ENCODE results near the gene OR2F1. TPM values are rescaled to one million over a fixed set of nuclear protein-coding genes. Genes with fewer than 3 reads are reported as not detected.

OR2F1 gene
- polyA plus RNA-seq, 2 of the 4 experiments (the other 2 are of a cell fraction), result not detected

DNA sequence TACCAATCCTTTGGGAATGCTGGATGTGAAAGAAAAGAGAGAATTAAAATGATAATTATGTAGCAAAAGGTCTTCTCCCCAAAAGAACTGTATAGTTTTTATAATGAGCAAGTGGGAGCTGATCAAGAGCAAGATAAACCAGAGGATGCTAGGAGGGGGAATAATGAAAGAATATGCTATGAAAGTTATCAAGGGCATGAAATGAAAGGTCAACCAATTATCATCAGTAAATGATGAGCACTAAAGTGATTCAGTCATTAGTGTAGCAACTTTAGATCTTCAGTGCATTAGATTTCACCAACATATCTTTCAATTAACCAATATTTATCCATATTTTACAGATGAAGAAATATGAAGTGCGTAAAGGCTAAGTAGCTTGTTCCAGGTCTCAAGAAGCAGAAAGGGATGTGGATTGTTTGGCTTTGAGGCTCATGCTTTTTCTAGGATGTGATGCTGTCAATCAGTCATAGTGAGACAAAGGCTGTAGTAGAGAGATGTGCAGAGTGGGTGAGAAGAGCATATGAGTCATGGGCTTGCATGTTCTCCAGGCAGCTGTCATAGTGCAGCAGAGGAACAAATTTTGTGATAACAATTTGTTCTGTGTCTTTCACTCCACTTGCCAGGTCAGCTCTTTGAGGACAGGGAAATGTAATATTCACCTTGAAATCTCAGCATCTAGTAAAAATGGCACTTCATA lies 25.3 kb upstream of the OR2F1 start:
- TF ChIP-seq HDAC2 (IDR thresholded peaks at IDR 0.05), result no peak
- no peak for TF ChIP-seq HOXB13 (CRISPR knock-in tag; IDR thresholded peaks at IDR 0.05; ENCODE audit: low read depth)
- no peak for TF ChIP-seq TFCP2L1 (CRISPR knock-in tag; IDR thresholded peaks at IDR 0.05)
- TF ChIP-seq HOXB5 (CRISPR knock-in tag; IDR thresholded peaks at IDR 0.05), result no peak
- TF ChIP-seq KDM1A (IDR thresholded peaks at IDR 0.05; ENCODE audit: low read depth), result no peak
- Histone ChIP-seq H3K4me3 (no peak overlapping the region), H3K4me2 (no peak overlapping the region), H3K27ac (no peak overlapping the region), H3K4me1 (no peaks in the 10 kb centered on the region), H3K9me3 (no peaks in the 10 kb centered on the region)
- FAIRE-seq (no peak), ATAC-seq (no peak), DNase-seq (ENCODE audit: low read depth in 1 of 2, low spot score in 1 of 2) (no peak)
- ChIA-PET CTCF (interaction anchor here (0.9 to 1.1 kb wide), 2 partner anchors 27 to 43 kb away, joined by 3 to 4 read pairs; partner anchors contain the start of gene TCAF1), POLR2A (interaction anchor here (1.6 kb wide), 1 partner anchor 28 kb away, joined by 4 read pairs; the partner anchor contains the start of gene TCAF1)
- 92% methylated on average over 1 of the region's 1 CpG for WGBS (ENCODE audit: missing lambda C conversion rate)

DNA sequence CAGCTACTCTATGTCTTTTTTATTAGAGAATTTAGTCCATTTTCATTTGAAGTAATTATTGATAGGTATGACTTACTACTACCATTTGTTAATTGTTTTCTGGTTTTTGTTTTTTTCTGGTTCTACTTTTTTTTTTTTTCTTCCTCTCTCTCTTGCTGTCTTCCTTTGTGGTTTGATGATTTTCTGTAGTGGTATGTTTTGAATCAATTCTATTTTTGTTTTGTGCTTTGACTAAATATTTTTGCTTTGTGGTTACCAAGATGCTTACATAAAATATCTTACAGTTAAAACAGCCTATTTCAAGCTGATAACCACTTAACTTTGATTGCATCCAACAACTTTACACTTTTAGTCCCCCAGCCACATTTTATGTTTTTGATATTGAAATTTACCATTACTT lies 22.9 kb upstream of the OR2F1 start:
- H3K27ac ChIP-seq, result no peak overlapping the region
- no peaks in the 10 kb centered on the region for H3K9me3 ChIP-seq
- CTCF ChIA-PET, result no interaction called here
- no peak overlapping the region for H3K4me2 ChIP-seq
- POLR2A ChIA-PET, result no interaction called here
- DNase-seq (ENCODE audit: low read depth in 1 of 2, low spot score in 1 of 2), result no peak
- no peak for ATAC-seq
- no peak overlapping the region for H3K4me3 ChIP-seq
- no peaks in the 10 kb centered on the region for H3K4me1 ChIP-seq
- no peak for FAIRE-seq
- TF ChIP-seq HEYL (CRISPR knock-in tag; IDR thresholded peaks at IDR 0.05), result no peak
- TF ChIP-seq, protein P1, sequence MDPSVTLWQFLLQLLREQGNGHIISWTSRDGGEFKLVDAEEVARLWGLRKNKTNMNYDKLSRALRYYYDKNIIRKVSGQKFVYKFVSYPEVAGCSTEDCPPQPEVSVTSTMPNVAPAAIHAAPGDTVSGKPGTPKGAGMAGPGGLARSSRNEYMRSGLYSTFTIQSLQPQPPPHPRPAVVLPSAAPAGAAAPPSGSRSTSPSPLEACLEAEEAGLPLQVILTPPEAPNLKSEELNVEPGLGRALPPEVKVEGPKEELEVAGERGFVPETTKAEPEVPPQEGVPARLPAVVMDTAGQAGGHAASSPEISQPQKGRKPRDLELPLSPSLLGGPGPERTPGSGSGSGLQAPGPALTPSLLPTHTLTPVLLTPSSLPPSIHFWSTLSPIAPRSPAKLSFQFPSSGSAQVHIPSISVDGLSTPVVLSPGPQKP (IDR thresholded peaks at IDR 0.05; ENCODE audit: low read depth, low read length), result no peak
- TF ChIP-seq, protein P2, sequence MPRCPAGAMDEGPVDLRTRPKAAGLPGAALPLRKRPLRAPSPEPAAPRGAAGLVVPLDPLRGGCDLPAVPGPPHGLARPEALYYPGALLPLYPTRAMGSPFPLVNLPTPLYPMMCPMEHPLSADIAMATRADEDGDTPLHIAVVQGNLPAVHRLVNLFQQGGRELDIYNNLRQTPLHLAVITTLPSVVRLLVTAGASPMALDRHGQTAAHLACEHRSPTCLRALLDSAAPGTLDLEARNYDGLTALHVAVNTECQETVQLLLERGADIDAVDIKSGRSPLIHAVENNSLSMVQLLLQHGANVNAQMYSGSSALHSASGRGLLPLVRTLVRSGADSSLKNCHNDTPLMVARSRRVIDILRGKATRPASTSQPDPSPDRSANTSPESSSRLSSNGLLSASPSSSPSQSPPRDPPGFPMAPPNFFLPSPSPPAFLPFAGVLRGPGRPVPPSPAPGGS (IDR thresholded peaks at IDR 0.05), result no peak
- no peak for TF ChIP-seq RCOR1 (IDR thresholded peaks at IDR 0.05; ENCODE audit: low read depth, low read length)
- no peak for TF ChIP-seq FOSL2 (IDR thresholded peaks at IDR 0.05)
- no peak for TF ChIP-seq FOSL2 (CRISPR knock-in tag; IDR thresholded peaks at IDR 0.05)

DNA sequence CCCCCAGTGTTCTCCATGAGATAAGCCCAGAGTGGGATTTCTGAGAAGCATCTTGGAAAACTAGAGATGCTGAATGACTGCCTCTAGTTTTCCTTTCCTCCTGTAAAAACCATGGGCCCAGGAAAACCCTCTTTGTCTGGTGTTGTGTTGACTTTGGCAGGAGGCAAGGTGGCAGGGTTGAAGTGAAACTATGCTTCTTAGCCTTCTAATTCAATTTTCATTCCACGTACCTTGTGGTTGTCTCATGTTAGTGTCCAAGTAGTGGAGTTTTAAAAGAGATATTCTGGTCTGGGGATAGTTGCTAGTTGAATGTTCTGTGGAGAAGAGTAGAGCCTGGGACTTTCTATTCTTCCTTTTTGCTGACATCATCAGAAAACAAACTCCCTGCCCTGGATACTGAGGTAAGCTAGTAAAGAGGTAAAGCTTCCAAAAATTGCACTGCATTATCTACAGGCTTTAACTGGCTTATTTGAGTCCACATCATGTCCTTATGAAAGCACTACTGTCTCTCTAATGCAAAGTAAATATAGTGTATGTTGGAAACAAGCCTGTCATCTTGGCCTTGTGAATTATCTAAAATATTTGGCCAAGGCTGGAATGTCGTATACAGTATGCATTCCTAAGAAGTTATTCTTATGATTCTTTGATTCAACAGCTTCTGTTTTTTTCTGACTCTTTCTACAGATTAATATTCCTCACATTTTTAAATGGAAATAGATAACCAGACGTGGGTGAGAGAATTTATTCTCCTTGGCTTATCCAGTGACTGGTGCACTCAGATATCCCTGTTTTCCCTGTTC lies 19.9 kb upstream of the OR2F1 start, which contains the start of gene OR2F2:
OR2F2 (plus strand) TSS at position 708 of the 800 bp plus-strand sequence; CDS start at position 708, 0 bp downstream.
- Histone ChIP-seq H3K27ac (no peak within 1 kb of the TSS), H3K4me2 (no peak within 1 kb of the TSS), H3K4me3 (no peak within 1 kb of the TSS), H3K4me1 (no peaks in the 10 kb centered on the region), H3K9me3 (no peaks in the 10 kb centered on the region)
- DNase-seq (ENCODE audit: low read depth in 1 of 2, low spot score in 1 of 2) (no peak), ATAC-seq (no peak), FAIRE-seq (no peak)
- ChIA-PET POLR2A (no interaction called here), CTCF (interaction anchor here (1.0 to 1.5 kb wide), 3 partner anchors 13 to 77 kb away, joined by 3 to 5 read pairs (median 3); partner anchors contain the start of gene TCAF1)
- 28% methylated on average over 3 of the region's 3 CpGs for WGBS (ENCODE audit: missing lambda C conversion rate)
- peak; percentile 98 for TF ChIP-seq MAFK (IDR thresholded peaks at IDR 0.05; ENCODE audit: partially characterized antibody)
- TF ChIP-seq CBX2 (IDR thresholded peaks at IDR 0.05; ENCODE audit: borderline replicate concordance, low read depth), result no peak

DNA sequence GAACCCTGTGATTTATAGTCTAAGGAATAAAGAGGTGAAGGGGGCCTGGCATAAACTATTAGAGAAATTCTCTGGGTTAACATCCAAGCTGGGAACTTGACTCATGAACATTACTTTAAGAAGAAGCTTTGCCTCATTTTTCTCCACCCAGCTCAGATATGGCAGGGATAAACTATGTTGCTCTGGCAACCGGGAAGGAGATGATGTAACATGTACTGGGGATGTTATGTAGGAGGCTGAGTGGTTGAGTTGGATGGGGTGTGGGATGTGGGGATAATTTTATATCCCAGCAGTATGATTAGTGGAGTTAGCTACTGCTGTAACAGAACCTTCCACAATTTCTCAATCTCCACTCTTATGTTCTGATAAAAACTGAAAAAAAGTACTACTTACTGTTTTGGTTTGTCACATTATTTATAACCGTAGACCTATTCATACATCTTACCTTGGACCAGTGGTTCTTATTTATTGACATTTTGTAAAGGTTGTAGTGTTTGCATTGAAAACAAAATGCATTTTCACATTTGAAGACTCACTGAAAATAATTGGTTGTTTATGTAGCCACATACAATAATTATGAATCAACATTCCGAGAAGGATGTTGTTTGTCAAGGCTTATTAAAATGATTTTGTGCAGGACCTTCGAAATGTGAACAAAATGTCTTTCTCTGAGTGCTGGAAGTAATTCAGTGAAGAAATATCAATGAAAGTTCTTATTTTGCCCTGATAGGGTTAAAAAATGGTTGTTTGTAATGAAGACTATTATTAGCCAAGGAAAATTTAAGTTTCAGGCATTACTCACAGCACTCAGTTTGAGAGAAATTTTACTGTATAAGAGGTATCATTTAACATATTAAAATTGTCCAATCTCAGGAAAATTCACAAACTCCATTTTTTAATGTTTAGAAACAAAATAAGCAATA lies 18.3 kb upstream of the OR2F1 start:
- H3K4me2 ChIP-seq, result no peak overlapping the region
- no peaks in the 10 kb centered on the region for H3K4me1 ChIP-seq
- H3K4me3 ChIP-seq, result no peak overlapping the region
- H3K27ac ChIP-seq, result no peak overlapping the region
- ChIA-PET CTCF (interaction anchor here (0.6 kb wide), 1 partner anchor 239 kb away, joined by 3 read pairs; no protein-coding TSS in a partner anchor), POLR2A (no interaction called here)
- ATAC-seq (no peak), FAIRE-seq (no peak), DNase-seq (ENCODE audit: low read depth in 1 of 2, low spot score in 1 of 2) (no peak)
- 38% methylated on average over 4 of the region's 4 CpGs for WGBS (ENCODE audit: missing lambda C conversion rate)
- H3K9me3 ChIP-seq, result no peaks in the 10 kb centered on the region
- TF ChIP-seq, protein P3, sequence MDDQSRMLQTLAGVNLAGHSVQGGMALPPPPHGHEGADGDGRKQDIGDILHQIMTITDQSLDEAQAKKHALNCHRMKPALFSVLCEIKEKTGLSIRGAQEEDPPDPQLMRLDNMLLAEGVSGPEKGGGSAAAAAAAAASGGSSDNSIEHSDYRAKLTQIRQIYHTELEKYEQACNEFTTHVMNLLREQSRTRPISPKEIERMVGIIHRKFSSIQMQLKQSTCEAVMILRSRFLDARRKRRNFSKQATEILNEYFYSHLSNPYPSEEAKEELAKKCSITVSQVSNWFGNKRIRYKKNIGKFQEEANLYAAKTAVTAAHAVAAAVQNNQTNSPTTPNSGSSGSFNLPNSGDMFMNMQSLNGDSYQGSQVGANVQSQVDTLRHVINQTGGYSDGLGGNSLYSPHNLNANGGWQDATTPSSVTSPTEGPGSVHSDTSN (IDR thresholded peaks at IDR 0.05), result no peak
- TF ChIP-seq ESRRA (IDR thresholded peaks at IDR 0.05; ENCODE audit: borderline replicate concordance, low read length) (no peak), NR3C1 (IDR thresholded peaks at IDR 0.05) (no peak), HDAC2 (IDR thresholded peaks at IDR 0.05) (no peak)
